Astrocyte (in vitro differentiated cells and primary cell): ENCODE results near the gene OPA1. TPM values are rescaled to one million over a fixed set of nuclear protein-coding genes. Genes with fewer than 3 reads are reported as not detected.

Experiments
- DNase-seq: peaks from one replicate; pipeline ENCODE4 v3.0.0-alpha.2; 2010; ENCODE audit warnings: low read depth
- FAIRE-seq: peaks from 2 replicates; lab custom pipeline; 2011; peaks lifted over from hg19 to GRCh38; lab: Jason Lieb, UNC
- H2AFZ ChIP-seq: 2 replicates; pipeline ENCODE4 v1.6.0; 2012; ENCODE audit warnings: low read depth, low read length, inconsistent platforms
- H3K27ac ChIP-seq: 2 replicates; pipeline ENCODE4 v1.5.1; 2011; ENCODE audit warnings: low read depth, low read length, inconsistent platforms
- H3K27me3 ChIP-seq: 2 replicates; pipeline ENCODE4 v1.6.0; 2011; ENCODE audit warnings: low read length, inconsistent platforms; ENCODE audit not compliant: insufficient read depth
- H3K36me3 ChIP-seq: 2 replicates; pipeline ENCODE4 v1.5.1; 2011; ENCODE audit warnings: low read length, inconsistent platforms; ENCODE audit not compliant: insufficient read depth
- H3K4me1 ChIP-seq: 2 replicates; pipeline ENCODE4 v1.5.1; 2011; ENCODE audit warnings: low read length, inconsistent platforms; ENCODE audit not compliant: insufficient read depth
- H3K4me2 ChIP-seq: 2 replicates; pipeline ENCODE4 v1.6.0; 2012; ENCODE audit warnings: low read length, inconsistent platforms
- H3K4me3 ChIP-seq: 2 replicates; pipeline ENCODE4 v1.5.1; 2011; ENCODE audit warnings: low read depth, mild to moderate bottlenecking, low read length, inconsistent platforms; ENCODE audit not compliant: insufficient read depth
- H3K79me2 ChIP-seq: 2 replicates; pipeline ENCODE4 v1.6.0; 2012; ENCODE audit warnings: mild to moderate bottlenecking, low read length, inconsistent platforms; ENCODE audit not compliant: insufficient read depth
- H3K9ac ChIP-seq: 2 replicates; pipeline ENCODE4 v1.6.0; 2012; ENCODE audit warnings: mild to moderate bottlenecking, low read length, inconsistent platforms
- H3K9me3 ChIP-seq: 2 replicates; pipeline ENCODE4 v1.5.1; 2012; ENCODE audit warnings: low read depth, mild to moderate bottlenecking, low read length, inconsistent platforms; ENCODE audit not compliant: insufficient read depth
- H4K20me1 ChIP-seq: 2 replicates; pipeline ENCODE4 v1.6.0; 2012; ENCODE audit warnings: low read length, inconsistent platforms; ENCODE audit not compliant: insufficient read depth
- H3K27ac Mint-ChIP-seq: one replicate; pipeline ENCODE4 v1.8.0; 2021; ENCODE audit warnings: mild to moderate bottlenecking, mixed read lengths; ENCODE audit not compliant: unreplicated experiment
- H3K27me3 Mint-ChIP-seq: one replicate; pipeline ENCODE4 v1.8.0; 2021; ENCODE audit warnings: low read depth, mixed read lengths; ENCODE audit not compliant: unreplicated experiment
- H3K36me3 Mint-ChIP-seq: one replicate; pipeline ENCODE4 v1.8.0; 2021; ENCODE audit warnings: low read depth, mixed read lengths; ENCODE audit not compliant: unreplicated experiment
- H3K4me1 Mint-ChIP-seq: one replicate; pipeline ENCODE4 v1.8.0; 2021; ENCODE audit warnings: low read depth, mixed read lengths; ENCODE audit not compliant: unreplicated experiment
- H3K4me3 Mint-ChIP-seq: one replicate; pipeline ENCODE4 v1.8.0; 2021; ENCODE audit warnings: mild to moderate bottlenecking, moderate library complexity, mixed read lengths; ENCODE audit not compliant: unreplicated experiment
- H3K9me3 Mint-ChIP-seq: one replicate; pipeline ENCODE4 v1.8.0; 2021; ENCODE audit warnings: mild to moderate bottlenecking, mixed read lengths; ENCODE audit not compliant: unreplicated experiment
- CTCF ChIP-seq: IDR thresholded peaks from 2 replicates; pipeline ENCODE4 v1.5.1; 2011; ENCODE audit warnings: low read depth, mild to moderate bottlenecking, inconsistent platforms, low read length, moderate library complexity; ENCODE audit not compliant: insufficient read depth
- EZH2 ChIP-seq: IDR thresholded peaks from 2 replicates; pipeline ENCODE4 v1.6.1; 2012; ENCODE audit warnings: mild to moderate bottlenecking, low read length, inconsistent platforms; ENCODE audit not compliant: insufficient read depth
- total RNA-seq: library from RNA; stranded (reverse); gene quantifications from 2 replicates; pipeline ENCODE4 v1.2.1, GENCODE V29; 2021

Gene OPA1
- total RNA-seq, 1 donor from 2014 or later, result 61.8 TPM

DNA sequence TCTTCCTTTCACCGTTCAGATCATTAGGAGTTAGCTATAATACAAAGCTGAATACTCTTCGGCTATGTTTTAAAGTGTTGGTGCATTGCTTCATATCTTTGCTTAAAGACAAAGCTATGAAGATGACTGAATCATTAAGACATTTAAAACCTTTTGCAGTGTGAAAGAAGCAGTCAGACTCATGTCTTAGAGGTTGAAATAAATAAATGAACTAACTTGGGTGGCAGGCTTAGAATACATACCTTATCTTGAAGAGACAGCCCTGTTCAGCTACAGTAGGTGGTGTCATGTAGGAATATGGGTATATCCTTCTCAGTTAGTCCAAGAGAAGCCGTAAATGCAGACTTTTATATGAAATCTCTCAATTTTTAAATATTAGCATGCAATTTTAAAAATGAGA is 63.4 kb downstream of the OPA1 start:
- FAIRE-seq (no peak), DNase-seq (no peak)
- Histone ChIP-seq H3K9ac (no peak overlapping the region), H3K79me2 (no peaks in the 10 kb centered on the region), H3K27me3 (no peaks in the 10 kb centered on the region), H3K36me3 (peaks cover 38% of the 10 kb centered on the region), H4K20me1 (no peaks in the 10 kb centered on the region), H3K27ac (no peak overlapping the region), H3K4me1 (no peaks in the 10 kb centered on the region), H2AFZ (no peak overlapping the region), H3K4me2 (no peak overlapping the region), H3K4me3 (no peak overlapping the region), H3K9me3 (no peaks in the 10 kb centered on the region)
- peaks cover 7% of the 10 kb centered on the region for H3K4me1 Mint-ChIP-seq
- no peak for TF ChIP-seq EZH2
- TF ChIP-seq CTCF, result no peak
- H3K4me3 Mint-ChIP-seq, result no peak overlapping the region
- H3K27me3 Mint-ChIP-seq, result no peaks in the 10 kb centered on the region
- no peak overlapping the region for H3K27ac Mint-ChIP-seq
- peaks cover 4% of the 10 kb centered on the region for H3K36me3 Mint-ChIP-seq
- no peaks in the 10 kb centered on the region for H3K9me3 Mint-ChIP-seq

- H3K36me3 ChIP-seq, result peaks cover 38% of the 10 kb centered on the region
- no peak overlapping the region for H3K9ac ChIP-seq
- Mint-ChIP-seq H3K27ac (no peak overlapping the region), H3K9me3 (no peaks in the 10 kb centered on the region), H3K4me3 (no peak overlapping the region), H3K36me3 (peaks cover 6% of the 10 kb centered on the region), H3K27me3 (no peaks in the 10 kb centered on the region), H3K4me1 (peaks cover 7% of the 10 kb centered on the region)
- no peak overlapping the region for H3K27ac ChIP-seq
- no peaks in the 10 kb centered on the region for H3K79me2 ChIP-seq
- H3K9me3 ChIP-seq, result no peaks in the 10 kb centered on the region
- H3K4me2 ChIP-seq, result no peak overlapping the region
- DNase-seq (no peak), FAIRE-seq (no peak)
- H3K27me3 ChIP-seq, result no peaks in the 10 kb centered on the region
- no peaks in the 10 kb centered on the region for H3K4me1 ChIP-seq
- no peaks in the 10 kb centered on the region for H4K20me1 ChIP-seq
- TF ChIP-seq EZH2 (no peak), CTCF (no peak)
- no peak overlapping the region for H2AFZ ChIP-seq
- no peak overlapping the region for H3K4me3 ChIP-seq
These were observed 63.9 kb downstream of the OPA1 start for GRCh38 chr3:193656878-193657282.

DNA sequence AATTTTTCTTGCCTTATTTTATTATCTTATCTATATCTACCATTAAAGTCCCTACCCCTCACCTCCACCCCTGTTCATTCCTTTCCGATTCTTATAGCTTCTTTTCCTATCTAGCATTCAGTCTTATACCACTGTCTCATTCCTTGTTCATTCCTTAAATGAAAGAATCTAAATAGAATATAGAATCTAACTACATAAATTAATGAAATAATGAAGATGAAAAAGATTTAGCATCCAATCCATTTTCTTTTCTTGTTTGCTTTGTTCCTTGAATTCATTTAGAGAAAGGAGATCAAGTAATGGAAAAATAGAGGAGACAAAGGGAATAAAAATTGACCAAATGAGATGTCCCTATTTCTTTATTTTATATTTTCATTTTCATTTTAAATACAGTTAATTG is 67.2 kb downstream of the OPA1 start:
- H3K27ac Mint-ChIP-seq, result no peak overlapping the region
- no peak for FAIRE-seq
- H2AFZ ChIP-seq, result no peak overlapping the region
- peaks cover 41% of the 10 kb centered on the region for H3K36me3 ChIP-seq
- H3K27me3 Mint-ChIP-seq, result no peaks in the 10 kb centered on the region
- H3K4me3 ChIP-seq, result no peak overlapping the region
- H3K9me3 Mint-ChIP-seq, result no peaks in the 10 kb centered on the region
- no peak overlapping the region for H3K9ac ChIP-seq
- no peak overlapping the region for H3K4me3 Mint-ChIP-seq
- H3K27me3 ChIP-seq, result no peaks in the 10 kb centered on the region
- no peaks in the 10 kb centered on the region for H3K79me2 ChIP-seq
- no peak for DNase-seq
- H3K4me2 ChIP-seq, result no peak overlapping the region
- TF ChIP-seq CTCF (no peak), EZH2 (no peak)
- no peaks in the 10 kb centered on the region for H3K9me3 ChIP-seq
- H3K4me1 ChIP-seq, result no peaks in the 10 kb centered on the region
- no peaks in the 10 kb centered on the region for H4K20me1 ChIP-seq
- H3K36me3 Mint-ChIP-seq, result peaks cover 4% of the 10 kb centered on the region
- H3K27ac ChIP-seq, result no peak overlapping the region
- peaks cover 7% of the 10 kb centered on the region for H3K4me1 Mint-ChIP-seq
